ENCODE data around the gene ZGLP1. TPM values are rescaled to one million over a fixed set of nuclear protein-coding genes. Genes with fewer than 3 reads are reported as not detected.
A peak's percentile ranks its signal among the peaks of the same experiment; 100 is the strongest.

The ZGLP1 gene
- total RNA-seq, 1 experiment from 2014 or later: 1.8 TPM

DNA sequence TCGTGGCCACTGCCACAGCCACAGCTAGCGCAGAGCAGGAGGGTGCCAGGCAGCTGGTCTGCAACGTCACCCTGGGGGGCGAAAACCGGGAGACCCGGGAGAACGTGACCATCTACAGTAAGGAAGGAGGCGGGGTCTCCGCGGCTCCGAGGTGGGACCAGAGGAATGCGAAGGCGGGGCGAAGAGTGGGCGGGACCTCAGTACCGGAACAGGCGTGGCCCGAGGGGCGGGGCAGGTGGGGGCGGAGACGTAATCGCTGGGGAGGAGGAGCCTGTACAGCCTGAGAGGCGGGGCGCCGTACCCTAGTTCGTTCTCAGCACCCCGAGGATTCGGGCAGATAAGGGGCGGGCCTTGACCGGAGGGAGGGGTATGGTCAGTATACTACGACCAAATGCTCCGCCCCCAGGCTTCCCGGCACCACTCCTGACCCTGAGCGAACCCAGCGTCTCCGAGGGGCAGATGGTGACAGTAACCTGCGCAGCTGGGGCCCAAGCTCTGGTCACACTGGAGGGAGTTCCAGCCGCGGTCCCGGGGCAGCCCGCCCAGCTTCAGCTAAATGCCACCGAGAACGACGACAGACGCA is 17.3 kb downstream of the ZGLP1 start:
- H4K20me1 ChIP-seq (ENCODE audit: low read length): no peaks in the 10 kb centered on the region
- ChIA-PET CTCF (interaction anchor here (2.1 kb wide), 1 partner anchor 22 kb away, joined by 12 read pairs; the partner anchor contains the start of gene ICAM1), POLR2A (ENCODE audit: unreplicated experiment) (interaction anchor here (0.7 kb wide), 1 partner anchor 22 kb away, joined by 6 read pairs; the partner anchor contains the start of gene ICAM1)
- no peaks in the 10 kb centered on the region for H3K9me3 ChIP-seq (ENCODE audit: low read length)
- BruUV-seq (replicated peaks): no TSS peak
- ATAC-seq (peak; percentile 49), DNase-seq (peak; percentile 83)
- intact Hi-C loops (cut with micrococcal nuclease): no loop called here
- H2AFZ ChIP-seq (ENCODE audit: low read length): peak overlapping the region; percentile 80
- peak overlapping the region; percentile 69 for H3K4me3 ChIP-seq (ENCODE audit: low read length)
- no peaks in the 10 kb centered on the region for H3K9me2 ChIP-seq (replicated peaks; ENCODE audit: low read length)
- TF ChIP-seq CTCF (conservative IDR thresholded peaks at IDR 0.05; ENCODE audit: low read depth, low read length) (no peak), EZH2phosphoT487 (IDR thresholded peaks at IDR 0.05; ENCODE audit: borderline replicate concordance, low read length) (no peak), EZH2 (IDR thresholded peaks at IDR 0.05; ENCODE audit: low read length, unreplicated experiment) (no peak)
- peak overlapping the region; percentile 95 for H3K4me2 ChIP-seq (ENCODE audit: low read length)
- H3K79me2 ChIP-seq (ENCODE audit: low read length): no peaks in the 10 kb centered on the region
- peaks cover 29% of the 10 kb centered on the region for H3K4me1 ChIP-seq (ENCODE audit: insufficient read depth, low read length)
- H3K27me3 ChIP-seq (ENCODE audit: low read length): peaks cover 19% of the 10 kb centered on the region; the same call in 1 of the 2 replicates
- H3F3A ChIP-seq (ENCODE audit: low read length, unreplicated experiment): no peaks in the 10 kb centered on the region
- no peaks in the 10 kb centered on the region for H3K36me3 ChIP-seq (ENCODE audit: low read depth, low read length)
- H3K9ac ChIP-seq (ENCODE audit: low read length): no peak overlapping the region
- H3K27ac ChIP-seq (ENCODE audit: low read length): no peak overlapping the region

- Histone ChIP-seq H3K27ac (ENCODE audit: low read length) (no peak overlapping the region), H3K4me1 (ENCODE audit: insufficient read depth, low read length) (peaks cover 29% of the 10 kb centered on the region), H3K9ac (ENCODE audit: low read length) (no peak overlapping the region), H4K20me1 (ENCODE audit: low read length) (no peaks in the 10 kb centered on the region), H3K79me2 (ENCODE audit: low read length) (no peaks in the 10 kb centered on the region), H3K4me3 (ENCODE audit: low read length) (peak overlapping the region; percentile 69), H3K36me3 (ENCODE audit: low read depth, low read length) (no peaks in the 10 kb centered on the region), H3K9me2 (replicated peaks; ENCODE audit: low read length) (no peaks in the 10 kb centered on the region), H3K4me2 (ENCODE audit: low read length) (peak overlapping the region; percentile 95), H3K27me3 (ENCODE audit: low read length) (peaks cover 19% of the 10 kb centered on the region; the same call in 1 of the 2 replicates), H3K9me3 (ENCODE audit: low read length) (no peaks in the 10 kb centered on the region), H2AFZ (ENCODE audit: low read length) (peak overlapping the region; percentile 80), H3F3A (ENCODE audit: low read length, unreplicated experiment) (no peaks in the 10 kb centered on the region)
- BruUV-seq (replicated peaks): TSS peak; percentile 35
- POLR2A ChIA-PET (ENCODE audit: unreplicated experiment): interaction anchor here (0.6 to 0.7 kb wide), 2 partner anchors 21 to 89 kb away, joined by 6 read pairs; partner anchors contain the start of genes ICAM1 and TYK2
- CTCF ChIA-PET: interaction anchor here (0.8 to 2.1 kb wide), 4 partner anchors 22 to 99 kb away, joined by 3 to 12 read pairs (median 4); partner anchors contain the start of gene ICAM1
- DNase-seq (no peak), ATAC-seq (peak; percentile 19)
- intact Hi-C loops (cut with micrococcal nuclease): no loop called here
- TF ChIP-seq EZH2 (IDR thresholded peaks at IDR 0.05; ENCODE audit: low read length, unreplicated experiment) (no peak), EZH2phosphoT487 (IDR thresholded peaks at IDR 0.05; ENCODE audit: borderline replicate concordance, low read length) (no peak), CTCF (conservative IDR thresholded peaks at IDR 0.05; ENCODE audit: low read depth, low read length) (no peak)
Measured at GRCh38 chr19:10291554-10292205, 17.9 kb downstream of the ZGLP1 start.

Measured in PC-3 (cell line).